Liver (tissue), 3 donors: ENCODE data around the gene NF2.

Experiments used
- JUND ChIP-seq, 2 donors: IDR thresholded peaks; 2 replicates each; pipeline ENCODE4 v1.6.1; 2016; ENCODE audit warnings: antibody characterized with exemption in 2 of 2
- SP1 ChIP-seq: IDR thresholded peaks from 2 replicates; pipeline ENCODE4 v1.6.1; 2018; ENCODE audit warnings: antibody characterized with exemption, mild to moderate bottlenecking
- TAF1 ChIP-seq: conservative IDR thresholded peaks from 2 replicates; pipeline ENCODE4 v1.6.1; 2016; ENCODE audit warnings: antibody characterized with exemption, mild to moderate bottlenecking
- TF ChIP-seq, protein P1 (sequence below): fragments of 150-350 bp; IDR thresholded peaks from 2 replicates; pipeline ENCODE4 v1.5.1; 2017; ENCODE audit warnings: improper control_type of control experiment, low read depth, low read length; ENCODE audit not compliant: missing input control
- TF ChIP-seq, protein P2 (sequence below): IDR thresholded peaks from 2 replicates; pipeline ENCODE4 v1.6.1; 2016; ENCODE audit warnings: antibody characterized with exemption
- donor health status: healthy.
- donor health status: healthy.

GRCh38 chr22:29654420-29654819 is 51.0 kb downstream of the NF2 start:
- TF ChIP-seq, protein P1, sequence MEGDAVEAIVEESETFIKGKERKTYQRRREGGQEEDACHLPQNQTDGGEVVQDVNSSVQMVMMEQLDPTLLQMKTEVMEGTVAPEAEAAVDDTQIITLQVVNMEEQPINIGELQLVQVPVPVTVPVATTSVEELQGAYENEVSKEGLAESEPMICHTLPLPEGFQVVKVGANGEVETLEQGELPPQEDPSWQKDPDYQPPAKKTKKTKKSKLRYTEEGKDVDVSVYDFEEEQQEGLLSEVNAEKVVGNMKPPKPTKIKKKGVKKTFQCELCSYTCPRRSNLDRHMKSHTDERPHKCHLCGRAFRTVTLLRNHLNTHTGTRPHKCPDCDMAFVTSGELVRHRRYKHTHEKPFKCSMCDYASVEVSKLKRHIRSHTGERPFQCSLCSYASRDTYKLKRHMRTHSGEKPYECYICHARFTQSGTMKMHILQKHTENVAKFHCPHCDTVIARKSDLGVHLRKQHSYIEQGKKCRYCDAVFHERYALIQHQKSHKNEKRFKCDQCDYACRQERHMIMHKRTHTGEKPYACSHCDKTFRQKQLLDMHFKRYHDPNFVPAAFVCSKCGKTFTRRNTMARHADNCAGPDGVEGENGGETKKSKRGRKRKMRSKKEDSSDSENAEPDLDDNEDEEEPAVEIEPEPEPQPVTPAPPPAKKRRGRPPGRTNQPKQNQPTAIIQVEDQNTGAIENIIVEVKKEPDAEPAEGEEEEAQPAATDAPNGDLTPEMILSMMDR, result no peak
- no peak for TF ChIP-seq JUND (IDR thresholded peaks at IDR 0.05)
- no peak for TF ChIP-seq SP1
- TF ChIP-seq TAF1, result no peak
- TF ChIP-seq, protein P2, sequence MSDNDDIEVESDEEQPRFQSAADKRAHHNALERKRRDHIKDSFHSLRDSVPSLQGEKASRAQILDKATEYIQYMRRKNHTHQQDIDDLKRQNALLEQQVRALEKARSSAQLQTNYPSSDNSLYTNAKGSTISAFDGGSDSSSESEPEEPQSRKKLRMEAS, result no peak
